DMS153 treated with DMSO at 0.1 percent for 48 hours (cell line): ENCODE data around the gene CXADR.

Experiments
- DNase-seq: peaks from one replicate; lab custom pipeline; 2025; ENCODE audit not compliant: unreplicated experiment; lab: John Stamatoyannopoulos, UW

CXADR gene

DNA sequence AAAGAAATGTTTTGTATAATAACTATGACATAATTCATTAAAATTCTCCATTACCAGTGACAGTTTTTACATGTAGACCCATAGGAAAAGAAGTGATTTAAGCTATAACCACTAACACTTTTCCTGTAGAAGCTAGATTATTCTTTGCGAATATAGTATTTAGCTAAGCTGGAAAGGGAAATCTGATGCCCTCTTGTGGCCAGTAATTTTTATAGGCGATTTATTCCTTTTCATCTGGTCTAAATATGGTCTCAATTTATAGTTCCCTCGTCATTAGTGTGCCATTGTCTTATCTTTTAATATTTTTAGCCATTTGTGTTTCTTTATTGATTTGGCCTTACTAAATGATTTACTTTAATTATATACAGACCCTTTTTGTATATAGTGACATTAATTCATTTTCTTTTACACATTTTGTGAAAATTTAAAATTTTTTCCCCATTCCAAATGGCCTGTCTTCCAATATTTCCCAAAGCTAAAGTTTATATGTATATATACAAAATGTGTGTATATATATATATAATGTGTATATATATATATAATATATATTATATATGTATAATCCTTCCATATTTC lies 73.1 kb downstream of the CXADR start:
- peak; percentile 37 for DNase-seq

DNA sequence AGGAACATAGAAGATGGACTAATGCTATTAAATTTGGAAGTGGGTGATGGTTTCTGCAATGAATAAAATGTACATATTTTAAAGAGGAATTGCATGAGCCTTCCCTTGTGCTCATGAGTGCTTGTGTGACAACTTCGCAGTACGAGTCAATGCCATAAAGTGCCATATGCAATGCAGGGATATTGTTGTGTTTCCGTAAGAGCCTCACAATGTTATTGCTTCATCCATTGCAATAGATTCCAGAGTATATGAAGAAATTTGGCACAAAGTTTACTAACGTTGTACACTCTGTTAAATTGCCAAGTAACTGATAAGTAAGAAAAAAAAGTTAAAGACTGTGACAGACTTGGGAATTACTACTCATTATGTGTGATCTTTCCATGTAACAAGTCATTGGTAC lies 77.6 kb downstream of the CXADR start:
- no peak for DNase-seq

DNA sequence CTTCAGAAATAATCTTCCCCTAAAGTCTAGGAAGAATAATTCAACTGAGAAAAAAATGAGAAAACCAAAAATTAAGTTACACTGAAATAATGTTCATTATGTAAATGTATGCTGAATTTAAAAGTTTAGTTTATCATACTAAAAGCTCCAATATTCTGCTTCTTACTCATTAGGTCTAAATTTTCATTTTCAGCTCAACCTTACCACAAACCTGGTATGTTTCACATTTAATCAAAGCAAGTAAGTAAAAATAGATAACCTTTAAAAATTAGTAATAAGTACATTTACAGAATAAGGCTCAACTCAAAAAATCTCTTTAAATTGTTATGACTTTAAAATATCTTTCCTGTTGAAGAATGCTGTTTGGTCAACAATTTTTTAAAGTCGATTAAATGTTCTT lies 84.8 kb downstream of the CXADR start:
- DNase-seq, result no peak

DNA sequence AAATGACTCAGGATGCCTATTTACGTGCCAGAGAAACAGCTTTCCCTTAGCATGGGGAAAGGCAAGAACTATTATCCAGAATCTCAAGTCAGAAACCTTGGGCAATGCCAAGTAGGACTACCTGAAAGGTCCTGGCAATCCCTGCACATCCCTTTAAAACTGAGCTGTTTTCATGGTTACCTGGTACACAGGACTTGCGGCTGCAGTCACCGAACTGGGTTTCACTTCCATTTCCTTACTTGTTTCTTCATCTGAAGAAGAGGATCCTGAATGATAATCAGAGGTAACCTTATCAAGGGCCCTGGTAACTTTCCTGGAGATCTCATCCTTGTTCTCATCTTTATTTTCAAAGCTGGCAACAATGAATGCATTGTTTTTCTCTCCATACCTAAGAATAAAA lies 85.6 kb downstream of the CXADR start:
- no peak for DNase-seq

DNA sequence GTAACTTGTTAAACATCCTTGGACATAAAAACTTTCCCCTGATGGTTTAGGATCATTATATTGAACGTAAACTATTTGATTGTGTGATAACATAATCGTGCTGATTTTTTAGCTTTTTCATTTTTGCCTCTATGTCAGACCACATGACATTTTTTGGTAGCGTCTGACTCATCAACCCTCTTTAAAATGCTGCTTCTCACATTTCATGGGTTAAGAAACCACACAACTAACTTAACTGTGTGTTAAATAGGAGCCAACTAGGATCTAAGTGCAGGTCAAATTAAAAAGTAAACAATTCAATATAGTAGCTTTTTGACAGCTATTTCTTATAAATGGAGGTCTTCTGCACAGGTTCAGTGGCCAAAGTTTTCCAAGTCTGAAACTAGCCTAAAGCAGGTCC lies 90.0 kb downstream of the CXADR start:
- DNase-seq, result no peak

DNA sequence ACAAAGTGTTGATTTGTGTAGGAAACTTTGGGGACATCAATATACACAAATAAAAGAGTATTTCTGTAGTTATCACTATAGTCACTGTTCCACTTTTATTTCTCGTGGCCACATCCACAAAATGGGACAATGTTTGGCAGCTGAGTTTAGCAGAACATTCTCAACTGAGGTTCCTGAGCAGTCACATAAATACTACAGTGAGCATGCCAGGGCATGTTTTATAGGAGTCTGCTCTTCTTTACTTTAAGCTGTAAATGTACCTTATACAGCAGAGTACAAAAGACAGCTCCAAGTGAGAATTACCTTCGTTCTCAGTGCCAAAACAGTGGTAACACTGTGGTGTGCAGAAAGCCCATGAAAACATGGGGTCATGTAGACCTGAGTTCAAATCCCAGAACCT lies 94.8 kb downstream of the CXADR start:
- no peak for DNase-seq

DNA sequence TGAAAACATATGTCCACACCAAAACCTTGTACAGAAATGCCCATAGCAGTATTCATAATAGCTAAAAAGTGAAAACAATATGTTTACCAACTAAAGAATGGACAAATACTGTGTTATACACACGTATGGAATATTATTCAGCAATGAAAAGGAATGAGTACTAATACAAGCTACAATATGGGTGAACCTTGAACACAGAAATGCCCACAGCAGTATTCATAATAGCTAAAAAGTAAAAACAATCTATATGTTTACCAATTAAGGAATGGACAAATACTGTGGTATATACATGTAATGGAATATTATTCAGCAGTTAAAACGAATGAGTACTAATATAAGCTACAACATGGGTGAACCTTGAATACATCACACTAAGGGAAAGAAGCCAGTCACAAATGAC lies 96.8 kb downstream of the CXADR start:
- DNase-seq, result no peak

DNA sequence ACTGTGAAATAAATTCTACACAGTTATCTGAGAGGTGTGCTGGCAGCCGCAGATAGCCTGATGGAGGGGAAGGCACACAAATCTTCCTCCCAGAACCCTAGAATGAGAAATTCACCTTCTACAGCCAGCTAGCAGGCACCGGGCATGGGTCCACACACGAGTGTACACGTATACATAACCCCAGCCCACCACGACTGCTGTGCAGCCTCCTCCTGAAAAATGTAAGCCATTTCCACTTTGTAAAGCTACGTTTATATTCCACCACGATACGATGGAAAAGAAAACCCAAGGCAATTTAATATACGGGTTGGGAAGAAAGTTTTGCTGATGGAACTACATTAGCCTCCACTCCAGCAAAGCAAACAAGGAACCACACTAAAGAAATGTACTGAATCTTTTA lies 98.1 kb downstream of the CXADR start:
- DNase-seq, result no peak

DNA sequence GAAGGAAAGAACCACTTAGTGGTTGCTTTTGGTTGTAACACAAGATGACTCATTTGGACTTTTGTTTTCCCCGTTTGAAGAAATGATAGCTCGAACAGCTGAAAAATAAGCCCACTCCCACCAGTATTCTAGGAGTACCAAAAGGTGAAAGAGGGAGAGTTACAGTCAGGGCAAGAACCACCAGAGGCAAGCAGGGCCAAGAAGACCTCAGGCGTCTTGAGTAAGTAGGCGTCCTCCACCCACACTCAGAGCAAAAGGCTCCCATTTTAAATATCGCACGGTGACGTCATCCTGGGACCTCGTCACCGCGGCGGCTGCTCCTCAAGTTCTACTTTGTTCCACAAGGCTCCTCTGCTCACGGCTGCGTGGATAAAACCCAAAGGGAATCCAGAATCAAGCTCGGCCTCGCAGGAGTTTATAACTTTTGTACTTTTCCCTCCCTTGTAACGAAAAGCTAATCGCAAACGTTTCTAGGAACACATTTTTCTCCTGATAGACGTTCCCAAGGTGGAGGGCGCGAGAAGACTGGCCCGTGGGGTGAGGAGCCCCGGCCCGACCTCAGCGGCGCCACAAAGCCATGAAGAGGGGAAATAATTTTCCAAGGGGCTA lies 98.7 kb downstream of the CXADR start:
- DNase-seq, result peak; percentile 36

DNA sequence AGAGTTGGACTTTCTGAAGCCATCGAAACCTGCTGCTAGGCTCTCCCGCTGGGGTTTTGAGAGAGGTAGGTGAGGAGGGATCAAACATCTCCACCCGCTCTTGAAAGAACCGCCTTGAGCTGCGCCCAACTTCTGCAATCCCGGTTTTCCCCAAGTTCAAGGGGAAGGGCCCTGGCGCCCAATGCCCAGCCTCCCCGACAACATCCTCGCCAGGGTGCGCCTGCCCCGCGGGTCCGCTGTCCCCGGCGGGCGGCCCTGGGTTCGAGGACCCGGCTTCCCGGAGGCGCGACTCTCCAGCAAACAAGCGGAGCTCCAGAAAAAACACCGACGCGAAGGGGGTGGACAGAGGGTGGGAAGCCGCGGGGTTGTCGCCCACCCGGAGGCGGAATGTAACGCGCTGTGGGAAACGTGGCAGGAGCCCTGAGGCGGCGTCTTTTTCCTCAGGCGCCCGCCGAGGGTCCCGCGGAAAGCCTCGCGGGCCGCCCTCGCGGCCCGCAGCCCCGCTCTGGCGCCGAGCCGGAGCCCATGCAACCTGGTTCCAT lies 99.3 kb downstream of the CXADR start:
- no peak for DNase-seq

DNA sequence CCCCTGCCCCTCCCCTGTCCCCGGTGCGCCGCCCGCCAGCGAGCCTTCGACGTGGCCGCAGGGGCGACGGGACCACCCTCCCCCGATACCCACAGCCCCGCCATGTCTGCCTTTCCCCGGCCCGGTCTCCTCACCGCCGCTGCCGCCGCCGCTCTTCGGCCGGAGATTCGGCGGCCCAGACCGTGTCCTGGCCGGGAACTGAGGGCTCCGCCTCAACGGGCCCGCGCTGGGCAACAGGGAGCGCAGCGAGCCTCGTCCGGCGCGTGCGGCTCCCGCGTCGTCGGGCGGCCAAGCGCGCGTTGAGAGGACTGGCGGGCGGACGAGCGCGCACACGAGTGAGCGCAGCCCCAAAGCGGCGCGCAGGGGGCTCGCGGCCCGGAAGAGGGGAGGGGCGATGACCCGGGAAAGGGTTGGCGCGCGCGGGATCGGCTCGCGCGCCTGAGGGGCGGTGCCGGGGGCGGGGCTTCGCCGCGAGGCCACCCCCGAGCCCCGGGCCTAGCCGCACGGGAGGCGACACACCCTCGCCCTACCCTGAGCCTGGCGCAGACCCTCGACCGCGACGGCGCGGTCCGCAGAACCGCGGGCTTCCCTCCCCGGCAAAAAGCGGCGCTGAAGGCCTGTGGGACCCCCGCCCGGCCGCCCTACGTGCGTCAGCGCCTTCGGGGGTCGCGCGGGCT lies 99.9 kb downstream of the CXADR start, which contains the start of gene BTG3:
Gene BTG3 (minus strand): TSS at position 337 of the 677 bp plus-strand sequence. CDS start 3,757 bp downstream, outside the sequence.
- DNase-seq, result peak; percentile 64

DNA sequence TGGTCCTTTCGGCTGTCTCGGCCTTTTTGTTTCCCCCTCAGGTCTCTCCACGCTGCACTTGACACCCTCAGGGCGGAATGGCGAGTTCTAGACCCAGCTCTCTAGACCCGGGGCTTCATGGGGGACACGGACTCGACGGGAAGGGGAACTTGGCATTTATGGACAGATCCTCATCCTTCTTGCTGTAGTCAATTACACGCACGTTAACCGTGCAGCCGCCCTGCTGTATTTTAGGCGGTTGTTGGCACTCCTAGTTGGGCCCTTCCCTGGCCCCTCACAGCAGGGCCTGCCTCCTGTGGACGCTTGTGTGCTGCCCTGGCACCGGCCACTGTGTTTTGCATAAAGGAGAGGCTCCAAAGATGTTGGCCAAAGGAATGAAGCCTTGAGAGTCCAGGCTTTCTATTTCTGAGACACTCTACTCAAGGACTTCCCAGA lies 100.4 kb downstream of the CXADR start:
- DNase-seq, result no peak

DNA sequence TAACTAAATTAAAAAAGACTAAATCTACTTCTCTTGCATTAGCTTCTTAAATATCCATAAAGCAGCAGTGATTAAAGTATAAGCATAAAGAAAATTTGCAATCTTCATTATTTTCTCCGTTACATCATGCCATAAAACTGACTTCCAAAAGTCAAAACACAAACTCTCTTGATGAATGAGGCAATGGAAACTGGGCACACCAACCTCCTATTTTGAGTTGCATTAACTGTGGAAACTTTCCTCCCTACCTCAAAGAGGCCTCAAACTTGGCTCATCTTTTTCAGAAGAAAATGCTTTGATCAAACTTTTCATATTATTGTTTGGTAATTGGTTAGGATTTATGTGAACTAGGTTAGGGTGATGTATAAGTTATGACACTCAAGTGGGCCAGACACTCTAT lies 104.0 kb downstream of the CXADR start:
- no peak for DNase-seq

DNA sequence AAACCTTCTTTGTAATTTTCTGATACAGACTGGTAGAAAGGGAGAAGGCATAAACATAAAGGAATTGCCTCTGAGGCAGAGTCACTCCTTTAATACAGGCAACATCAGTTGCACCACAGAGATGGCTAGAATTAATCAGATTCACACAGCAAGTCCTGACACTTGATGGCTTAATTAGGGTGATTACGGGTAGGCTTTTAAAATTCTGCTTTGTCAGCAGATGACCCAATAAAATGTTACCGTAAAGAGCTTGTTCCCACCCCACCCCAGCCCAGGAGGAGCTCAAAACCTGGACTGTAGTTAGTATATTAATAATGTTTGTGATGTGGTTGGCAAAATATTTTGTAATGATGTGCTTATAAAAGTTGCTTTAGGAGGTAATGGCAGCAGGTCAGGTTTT lies 109.2 kb downstream of the CXADR start:
- DNase-seq, result no peak

DNA sequence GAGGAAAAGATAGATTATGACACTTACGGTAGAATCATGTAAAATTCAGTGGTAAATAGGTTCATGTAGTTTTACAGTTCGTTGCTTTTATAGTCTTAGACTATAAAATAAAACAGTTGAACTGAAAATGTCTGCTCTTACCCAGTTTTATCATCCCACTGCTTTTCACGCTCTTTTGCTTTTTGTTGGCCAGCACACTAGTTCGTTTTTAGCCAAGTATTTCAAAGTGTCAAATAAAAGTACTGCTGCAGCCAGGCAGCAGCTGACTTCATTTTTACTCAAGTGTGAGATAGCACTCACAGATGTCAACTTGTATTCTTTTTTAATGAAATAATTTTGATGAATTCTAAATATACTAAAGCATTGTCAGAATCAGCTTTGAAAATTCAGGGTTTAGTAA lies 118.4 kb downstream of the CXADR start:
- no peak for DNase-seq

DNA sequence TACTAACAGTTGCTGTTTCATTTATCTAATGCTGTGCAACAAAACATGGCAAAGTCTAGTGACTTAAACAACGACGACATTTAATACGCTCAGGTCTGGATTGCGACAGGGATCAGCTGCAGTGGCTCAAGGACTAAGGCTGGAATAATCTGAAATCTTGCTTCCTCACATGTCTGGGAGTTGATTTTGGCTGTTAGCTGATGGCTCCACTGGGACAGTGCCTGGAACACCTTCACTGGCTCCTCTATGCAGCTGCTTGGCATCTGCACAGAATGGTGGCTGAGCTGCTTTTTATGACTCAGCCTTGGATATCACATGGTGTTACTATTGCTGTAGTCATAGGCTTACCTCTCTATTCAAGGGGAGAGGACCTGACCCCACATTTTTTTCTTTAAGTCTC lies 123.9 kb downstream of the CXADR start:
- no peak for DNase-seq

DNA sequence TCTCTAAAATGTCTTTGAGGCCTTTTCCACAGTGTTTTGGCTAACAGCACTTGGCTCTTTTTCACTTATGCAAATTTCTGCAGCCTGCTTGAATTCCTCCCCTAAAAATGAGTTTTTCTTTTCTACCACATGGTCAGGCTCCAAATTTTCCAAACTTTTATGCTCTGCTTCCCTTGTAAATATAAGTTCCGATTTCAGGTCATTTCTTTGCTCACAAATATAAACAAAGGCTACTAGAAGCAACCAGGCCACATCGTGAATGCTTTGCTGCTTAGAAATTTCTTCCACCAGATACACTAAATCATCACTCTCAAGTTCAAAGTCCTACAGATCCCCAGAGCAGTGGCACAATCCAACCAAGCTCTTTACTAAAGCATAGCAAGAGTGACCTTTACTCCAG lies 128.0 kb downstream of the CXADR start:
- no peak for DNase-seq
